H1 (cell line): ENCODE results near the gene DZIP1L. TPM values are rescaled to one million over a fixed set of nuclear protein-coding genes. Genes with fewer than 3 reads are reported as not detected.

ENCODE experiments used
- CTCF ChIA-PET: fragments of 300-600 bp; sonication (Branson Sonifier 250); formaldehyde crosslinking; loops from one replicate; lab custom pipeline; 2021; ENCODE audit not compliant: partially characterized antibody; lab: Charles Lee
- POLR2A ChIA-PET: fragments of 300-600 bp; sonication (Branson Sonifier 250); formaldehyde crosslinking; loops from one replicate; lab custom pipeline; 2021; ENCODE audit warnings: inconsistent platforms; ENCODE audit not compliant: partially characterized antibody; lab: Charles Lee
- DNase-seq, 2 experiments: peaks; one replicate each; pipeline versions ENCODE4 v3.0.0 to v3.0.0-alpha.2; 2010 to 2022; ENCODE audit warnings: low spot score in 2 of 2, low read depth in 1 of 2, mixed read lengths in 1 of 2
- FAIRE-seq: peaks from 2 replicates; lab custom pipeline; 2011; peaks lifted over from hg19 to GRCh38; lab: Jason Lieb, UNC
- H2AFZ ChIP-seq: 2 replicates; pipeline ENCODE4 v1.8.1; 2012; ENCODE audit warnings: low read length, inconsistent platforms
- H2AK5ac ChIP-seq: 2 replicates; pipeline ENCODE4 v1.6.1; 2013; ENCODE audit warnings: low read depth, low read length
- H2BK120ac ChIP-seq: replicated peaks from 2 replicates; pipeline ENCODE3; 2013; ENCODE audit warnings: low read depth, low read length, inconsistent platforms
- H2BK12ac ChIP-seq: 2 replicates; pipeline ENCODE4 v1.6.1; 2013; ENCODE audit warnings: low read depth, low read length
- H2BK15ac ChIP-seq: 2 replicates; pipeline ENCODE4 v1.6.1; 2013; ENCODE audit warnings: low read length
- H2BK20ac ChIP-seq: 2 replicates; pipeline ENCODE4 v1.6.1; 2013; ENCODE audit warnings: low read length
- H2BK5ac ChIP-seq: 2 replicates; pipeline ENCODE4 v1.6.1; 2013; ENCODE audit warnings: low read depth, low read length
- H3K14ac ChIP-seq: 2 replicates; pipeline ENCODE4 v1.6.1; 2013; ENCODE audit warnings: inconsistent platforms; ENCODE audit not compliant: insufficient read length
- H3K18ac ChIP-seq: 2 replicates; pipeline ENCODE4 v1.6.1; 2013; ENCODE audit warnings: low read length; ENCODE audit errors: extremely low read depth
- H3K23ac ChIP-seq: 2 replicates; pipeline ENCODE4 v1.6.1; 2013; ENCODE audit warnings: inconsistent platforms; ENCODE audit not compliant: insufficient read length
- H3K23me2 ChIP-seq: 2 replicates; pipeline ENCODE4 v1.6.1; 2013; ENCODE audit warnings: low read depth, low read length
- H3K27ac ChIP-seq: 2 replicates; pipeline ENCODE4 v1.6.1; 2011; ENCODE audit warnings: low read depth, low read length, inconsistent platforms
- H3K27me3 ChIP-seq, 4 experiments: replicated peaks in 1 of 4; 1 replicate in 1 of 4; 2 replicates in 3 of 4; pipeline versions ENCODE4 v1.6.1 to v1.8.1; 2011 to 2013; ENCODE audit warnings: low read length in 3 of 4, mild to moderate bottlenecking in 3 of 4, inconsistent platforms in 2 of 4, mixed read lengths in 2 of 4, moderate library complexity in 1 of 4; ENCODE audit not compliant: control insufficient read depth in 3 of 4, insufficient read depth in 3 of 4; ENCODE audit errors: extremely low read depth in 1 of 4
- H3K36me3 ChIP-seq, 4 experiments: 2 replicates each; pipeline versions ENCODE4 v1.6.1 to v1.8.1; 2011 to 2013; ENCODE audit warnings: mild to moderate bottlenecking in 4 of 4, low read length in 3 of 4, moderate library complexity in 2 of 4, control low read depth in 1 of 4, inconsistent platforms in 1 of 4; ENCODE audit not compliant: insufficient read depth in 4 of 4, control insufficient read depth in 2 of 4
- H3K4ac ChIP-seq: replicated peaks from 2 replicates; pipeline ENCODE3; 2013; ENCODE audit warnings: low read length, low read depth, mixed read lengths, inconsistent platforms; ENCODE audit not compliant: insufficient read length
- H3K4me1 ChIP-seq, 4 experiments: replicated peaks in 1 of 4; 1 replicate in 1 of 4; 2 replicates in 3 of 4; pipeline versions ENCODE4 v1.6.1 to v1.8.1; 2011 to 2013; ENCODE audit warnings: low read length in 3 of 4, inconsistent platforms in 2 of 4, mixed read lengths in 1 of 4; ENCODE audit not compliant: insufficient read depth in 4 of 4, control insufficient read depth in 3 of 4
- H3K4me2 ChIP-seq, 2 experiments: 2 replicates each; pipeline versions ENCODE4 v1.6.1 to v1.8.1; 2011 to 2013; ENCODE audit warnings: low read depth in 2 of 2, low read length in 2 of 2, control low read depth in 1 of 2, inconsistent platforms in 1 of 2, mild to moderate bottlenecking in 1 of 2; ENCODE audit not compliant: insufficient read depth in 1 of 2
- H3K4me3 ChIP-seq, 4 experiments: fragments of 200-600, 300-600 bp in 1 of 4; sonication (generic), shearing (Covaris generic), sonication (Bioruptor Twin) in 1 of 4; 2 replicates each; pipeline versions ENCODE4 v1.5.1 to v1.8.1; 2011 to 2016; ENCODE audit warnings: low read length in 4 of 4, low read depth in 3 of 4, control low read depth in 2 of 4, inconsistent platforms in 2 of 4, mild to moderate bottlenecking in 2 of 4, mixed read lengths in 1 of 4, moderate library complexity in 1 of 4; ENCODE audit not compliant: insufficient read depth in 2 of 4; ENCODE audit errors: extremely low read depth in 1 of 4
- H3K56ac ChIP-seq: replicated peaks from 2 replicates; pipeline ENCODE3; 2013; ENCODE audit warnings: low read depth, mild to moderate bottlenecking, mixed read lengths, low read length, inconsistent platforms; ENCODE audit not compliant: insufficient read length
- H3K79me1 ChIP-seq: 2 replicates; pipeline ENCODE4 v1.6.1; 2013; ENCODE audit warnings: low read depth, low read length, control low read depth
- H3K79me2 ChIP-seq, 2 experiments: 2 replicates each; pipeline versions ENCODE4 v1.6.1 to v1.8.1; 2012 to 2013; ENCODE audit warnings: low read length in 2 of 2, mild to moderate bottlenecking in 2 of 2, inconsistent platforms in 1 of 2; ENCODE audit not compliant: insufficient read depth in 2 of 2, control insufficient read depth in 1 of 2
- H3K9ac ChIP-seq, 4 experiments: replicated peaks in 1 of 4; 1 replicate in 1 of 4; 2 replicates in 3 of 4; pipeline versions ENCODE4 v1.6.1 to v1.8.1; 2011 to 2013; ENCODE audit warnings: low read depth in 3 of 4, low read length in 3 of 4, control low read depth in 2 of 4, mild to moderate bottlenecking in 2 of 4, moderate library complexity in 2 of 4, inconsistent platforms in 1 of 4; ENCODE audit errors: extremely low read depth in 1 of 4
- H3K9me3 ChIP-seq, 2 experiments: 2 replicates each; pipeline versions ENCODE4 v1.6.1 to v1.8.1; 2012 to 2013; ENCODE audit warnings: mild to moderate bottlenecking in 2 of 2, moderate library complexity in 2 of 2, control low read depth in 1 of 2, inconsistent platforms in 1 of 2, low read depth in 1 of 2, low read length in 1 of 2, mixed read lengths in 1 of 2; ENCODE audit not compliant: insufficient read depth in 2 of 2
- H4K20me1 ChIP-seq, 2 experiments: replicated peaks in 1 of 2; 2 replicates each; pipeline versions ENCODE3 to v1.8.1; 2011 to 2013; ENCODE audit warnings: inconsistent platforms in 2 of 2, low read length in 2 of 2, mild to moderate bottlenecking in 1 of 2; ENCODE audit not compliant: insufficient read depth in 2 of 2, control insufficient read depth in 1 of 2
- H4K5ac ChIP-seq: 2 replicates; pipeline ENCODE4 v1.6.1; 2013; ENCODE audit warnings: low read length, low read depth, mixed read lengths, inconsistent platforms; ENCODE audit not compliant: insufficient read length
- H4K8ac ChIP-seq: 2 replicates; pipeline ENCODE4 v1.8.0; 2013; ENCODE audit warnings: mild to moderate bottlenecking, moderate library complexity, low read length, inconsistent platforms; ENCODE audit not compliant: insufficient read depth; ENCODE audit errors: extremely low read depth
- H4K91ac ChIP-seq: replicated peaks from 2 replicates; pipeline ENCODE3; 2013; ENCODE audit warnings: low read length, mixed read lengths, inconsistent platforms; ENCODE audit not compliant: insufficient read length
- ASH2L ChIP-seq: fragments of 200-600, 300-600 bp; sonication (generic); IDR thresholded peaks from one replicate; pipeline ENCODE4 v1.7.1; 2017; ENCODE audit warnings: low read length
- ATF2 ChIP-seq: IDR thresholded peaks from 2 replicates; pipeline ENCODE4 v1.6.1; 2012; ENCODE audit warnings: low read length, inconsistent platforms
- CTBP2 ChIP-seq: IDR thresholded peaks from 2 replicates; pipeline ENCODE4 v1.7.0; 2011; ENCODE audit warnings: borderline replicate concordance, mild to moderate bottlenecking, moderate library complexity, mixed read lengths, low read length; ENCODE audit not compliant: insufficient read depth, insufficient read length
- GTF2F1 ChIP-seq: IDR thresholded peaks from 2 replicates; pipeline ENCODE4 v1.6.1; 2012; ENCODE audit warnings: low read depth, low read length, improper control_type of control experiment, borderline replicate concordance
- HDAC6 ChIP-seq: IDR thresholded peaks from one replicate; pipeline ENCODE4 v1.7.1; 2012; ENCODE audit warnings: low read depth, mild to moderate bottlenecking, inconsistent platforms, low read length, moderate library complexity
- POU5F1 ChIP-seq: IDR thresholded peaks from 2 replicates; pipeline ENCODE4 v1.6.1; 2011; ENCODE audit warnings: low read depth, mild to moderate bottlenecking, low read length, moderate library complexity
- RXRA ChIP-seq: IDR thresholded peaks from 2 replicates; pipeline ENCODE4 v1.6.1; 2011; ENCODE audit warnings: low read depth, mild to moderate bottlenecking, low read length, moderate library complexity; ENCODE audit not compliant: insufficient read depth
- SIN3A ChIP-seq, 2 experiments: IDR thresholded peaks in 1 of 2; conservative IDR thresholded peaks in 1 of 2; 2 replicates each; pipeline ENCODE4 v1.6.1; 2011 to 2012; ENCODE audit warnings: low read length in 2 of 2, improper control_type of control experiment in 1 of 2, low read depth in 1 of 2, mild to moderate bottlenecking in 1 of 2
- TCF12 ChIP-seq: IDR thresholded peaks from 2 replicates; pipeline ENCODE4 v1.6.1; 2011; ENCODE audit warnings: low read depth, mild to moderate bottlenecking, low read length
- WGBS, 2 experiments: shearing (Covaris generic) in 1 of 2; methylation state at CpG; one replicate each; pipeline versions ENCODE4 v1.1.6 to v1.1.7; 2013 to 2015; ENCODE audit warnings: low lambda C conversion rate in 2 of 2, mixed read lengths in 2 of 2, inconsistent platforms in 1 of 2, low coverage in 1 of 2, missing lambda C conversion rate in 1 of 2; ENCODE audit not compliant: insufficient replicate concordance in 2 of 2, insufficient coverage in 1 of 2, insufficient read length in 1 of 2; ENCODE audit errors: extremely low coverage in 1 of 2, missing lambda C conversion rate in 1 of 2; 5-methylcytosine and 5-hydroxymethylcytosine counted together
- polyA plus RNA-seq, 7 experiments: library from polyadenylated mRNA; depleted of rRNA in 3 of 7; stranded (reverse) in 5 of 7; unstranded in 2 of 7; fragments of >200 nt in 5 of 7; fragments of 200-250 nt in 2 of 7; gene quantifications; 1 replicate in 5 of 7; 2 replicates in 1 of 7; 4 replicates in 1 of 7; pipeline versions ENCODE4 v1.2.1 to v1.2.3, GENCODE V29; 2011 to 2013; ENCODE audit warnings: missing spikeins in 2 of 7, mixed read lengths in 2 of 7
- total RNA-seq: library from RNA; stranded (reverse); fragmentation: NEBNext Ultra II Directional; extraction: Animal tissue kit (Norgen Biotek cat#: 25700); gene quantifications from 2 replicates; pipeline ENCODE4 v1.2.1, GENCODE V29; 2021

DZIP1L gene
- total and polyA plus RNA-seq, 2 of the 8 experiments (the other 6 are each of a cell fraction or from before 2014, with no cell fraction given): 6.5 to 8.3 TPM

DNA sequence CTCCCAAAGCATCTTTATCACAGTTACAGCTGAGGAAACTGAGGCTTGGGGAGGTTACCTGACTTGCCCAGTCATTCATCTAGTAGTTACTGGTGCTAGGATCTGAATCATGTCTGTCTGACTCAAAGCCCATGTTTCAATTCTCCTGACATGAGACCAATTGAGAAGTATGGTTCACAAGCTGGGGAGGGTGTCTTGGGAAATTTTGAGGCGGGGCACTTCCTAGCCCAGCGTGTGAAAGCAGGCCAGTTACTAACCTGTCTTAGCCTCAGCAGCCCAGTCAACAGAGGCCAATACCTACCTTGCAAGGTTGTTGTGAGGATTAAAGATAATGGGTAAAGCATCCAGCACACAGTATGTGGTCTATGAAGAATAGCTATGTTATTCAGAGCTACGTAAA, 68.5 kb downstream of the DZIP1L start:
- no peak overlapping the region for H3K23ac ChIP-seq
- H3K9me3 ChIP-seq: no peaks in the 10 kb centered on the region
- peaks cover 2 to 9% (median 4%) of the 10 kb centered on the region in 4 experiments; a peak in 5 of 7 replicates for H3K4me1 ChIP-seq
- H4K20me1 ChIP-seq: peaks cover 0 to 3% of the 10 kb centered on the region in 2 experiments
- DNase-seq: no peak
- no peak overlapping the region for H2AFZ ChIP-seq
- H3K4ac ChIP-seq: no peak overlapping the region
- H3K27ac ChIP-seq: no peak overlapping the region
- H3K79me2 ChIP-seq: no peaks in the 10 kb centered on the region
- no peak overlapping the region for H3K4me3 ChIP-seq
- no peak overlapping the region for H2BK20ac ChIP-seq
- H3K23me2 ChIP-seq: peaks cover 5% of the 10 kb centered on the region; the same call in 1 of the 2 replicates
- H3K14ac ChIP-seq: no peak overlapping the region
- TF ChIP-seq RXRA (no peak), SIN3A (conservative IDR thresholded peaks at IDR 0.05 in 1 of 2, IDR thresholded peaks at IDR 0.05 in 1 of 2; ENCODE audit: low read depth in 1 of 2, low read length in 2 of 2) (no peak), POU5F1 (no peak), CTBP2 (no peak), ATF2 (no peak), HDAC6 (no peak), GTF2F1 (no peak), ASH2L (no peak), TCF12 (no peak)
- H2BK5ac ChIP-seq: no peak overlapping the region
- H4K91ac ChIP-seq: no peak overlapping the region
- no peak overlapping the region for H2BK120ac ChIP-seq
- no peak overlapping the region for H3K4me2 ChIP-seq
- H3K56ac ChIP-seq: no peak overlapping the region
- H4K5ac ChIP-seq: no peak overlapping the region
- H4K8ac ChIP-seq: no peak overlapping the region
- H3K27me3 ChIP-seq: no peaks in the 10 kb centered on the region
- no peak overlapping the region for H2BK12ac ChIP-seq
- H3K36me3 ChIP-seq: no peaks in the 10 kb centered on the region
- H2AK5ac ChIP-seq: no peak overlapping the region
- H3K9ac ChIP-seq: no peak overlapping the region
- 41% methylated on average over 3 of the region's 3 CpGs; no CpG with 5 or more reads in 1 of the 2 experiments for WGBS, 2 experiments
- H3K18ac ChIP-seq: no peak overlapping the region
- peak; percentile 24 for FAIRE-seq
- H2BK15ac ChIP-seq: no peak overlapping the region
- no peaks in the 10 kb centered on the region for H3K79me1 ChIP-seq
- ChIA-PET POLR2A (no interaction called here), CTCF (interaction anchor here (0.6 to 1.8 kb wide), 6 partner anchors 8 to 450 kb away, joined by 3 to 6 read pairs (median 3); partner anchors contain the start of gene DZIP1L)
